ENCODE results near the gene FAM124B.

DNA sequence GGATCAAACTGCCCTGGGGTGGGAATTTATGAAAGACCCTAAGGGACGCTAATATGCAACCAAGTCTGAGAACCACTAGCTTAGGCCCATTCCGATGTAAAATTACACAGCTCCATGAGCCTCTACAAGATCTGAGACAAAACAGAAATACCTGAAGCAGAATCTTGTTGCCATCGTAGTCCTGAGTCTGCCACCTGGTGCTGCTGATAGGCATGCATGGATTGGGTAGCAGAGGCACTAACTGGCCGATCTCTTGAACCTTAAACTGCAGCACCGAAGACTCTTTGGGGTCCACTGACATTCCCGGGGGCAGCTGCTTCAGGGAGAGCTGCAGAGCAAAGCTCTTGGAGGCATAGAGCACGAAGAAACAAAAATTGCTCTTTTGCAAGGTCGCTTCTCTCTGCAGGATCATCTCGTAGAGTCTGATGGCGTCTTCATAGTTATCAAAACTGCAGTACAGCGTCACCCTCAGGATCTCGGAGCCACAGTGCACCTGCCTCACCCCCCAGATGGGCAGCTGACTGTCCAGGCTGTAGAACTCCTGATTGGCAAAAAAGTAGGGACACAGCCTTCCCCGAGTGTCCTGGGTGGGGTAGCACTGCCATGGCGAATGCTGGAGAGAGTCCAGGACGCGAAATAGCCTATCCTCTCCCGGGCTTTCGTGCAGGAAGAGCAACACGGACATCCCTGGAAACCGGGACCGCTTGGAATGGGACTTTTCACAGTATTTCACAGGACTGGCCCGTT, 848 bp downstream of the FAM124B start:
- TF ChIP-seq, protein P1, sequence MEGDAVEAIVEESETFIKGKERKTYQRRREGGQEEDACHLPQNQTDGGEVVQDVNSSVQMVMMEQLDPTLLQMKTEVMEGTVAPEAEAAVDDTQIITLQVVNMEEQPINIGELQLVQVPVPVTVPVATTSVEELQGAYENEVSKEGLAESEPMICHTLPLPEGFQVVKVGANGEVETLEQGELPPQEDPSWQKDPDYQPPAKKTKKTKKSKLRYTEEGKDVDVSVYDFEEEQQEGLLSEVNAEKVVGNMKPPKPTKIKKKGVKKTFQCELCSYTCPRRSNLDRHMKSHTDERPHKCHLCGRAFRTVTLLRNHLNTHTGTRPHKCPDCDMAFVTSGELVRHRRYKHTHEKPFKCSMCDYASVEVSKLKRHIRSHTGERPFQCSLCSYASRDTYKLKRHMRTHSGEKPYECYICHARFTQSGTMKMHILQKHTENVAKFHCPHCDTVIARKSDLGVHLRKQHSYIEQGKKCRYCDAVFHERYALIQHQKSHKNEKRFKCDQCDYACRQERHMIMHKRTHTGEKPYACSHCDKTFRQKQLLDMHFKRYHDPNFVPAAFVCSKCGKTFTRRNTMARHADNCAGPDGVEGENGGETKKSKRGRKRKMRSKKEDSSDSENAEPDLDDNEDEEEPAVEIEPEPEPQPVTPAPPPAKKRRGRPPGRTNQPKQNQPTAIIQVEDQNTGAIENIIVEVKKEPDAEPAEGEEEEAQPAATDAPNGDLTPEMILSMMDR (IDR thresholded peaks at IDR 0.05), result no peak
- TF ChIP-seq POLR2A (IDR thresholded peaks at IDR 0.05) (no peak), POLR2AphosphoS5 (IDR thresholded peaks at IDR 0.05) (no peak), EP300 (IDR thresholded peaks at IDR 0.05) (no peak)
